OCI-LY3 (cell line): ENCODE data around the gene MPZL1.

Experiments used
- H2AFZ ChIP-seq: fragments of 200-600, 300-600 bp; shearing (Covaris generic); 2 replicates; pipeline ENCODE4 v1.6.0; 2014; ENCODE audit warnings: antibody characterized with exemption, low read depth, low read length
- H3K27ac ChIP-seq: fragments of 200-600, 300-600 bp; sonication (generic); 2 replicates; pipeline ENCODE4 v1.5.1; 2014; ENCODE audit warnings: mild to moderate bottlenecking, low read length, moderate library complexity, mixed read lengths
- H3K27me3 ChIP-seq: fragments of 200-600, 300-600 bp; sonication (generic); 2 replicates; pipeline ENCODE4 v1.6.1; 2014; ENCODE audit warnings: low read depth, low read length, mixed read lengths
- H3K36me3 ChIP-seq: fragments of 200-600, 300-600 bp; sonication (generic); replicated peaks from 2 replicates; pipeline ENCODE3; 2014; ENCODE audit warnings: low read depth, low read length, mixed read lengths
- H3K4me1 ChIP-seq: fragments of 300-600, 200-600 bp; sonication (generic); 2 replicates; pipeline ENCODE4 v1.6.1; 2014; ENCODE audit warnings: low read length, mixed read lengths
- H3K4me2 ChIP-seq: fragments of 200-600, 300-600 bp; sonication (generic); 2 replicates; pipeline ENCODE4 v1.6.1; 2014; ENCODE audit warnings: low read length, mixed read lengths
- H3K4me3 ChIP-seq: fragments of 300-600, 200-600 bp; sonication (generic); 2 replicates; pipeline ENCODE4 v1.5.1; 2014; ENCODE audit warnings: antibody characterized with exemption, mild to moderate bottlenecking, low read length, moderate library complexity
- H3K79me2 ChIP-seq: fragments of 300-600, 200-600 bp; shearing (Covaris generic); 2 replicates; pipeline ENCODE4 v1.6.1; 2014; ENCODE audit warnings: mild to moderate bottlenecking, low read length, mixed read lengths
- H3K9ac ChIP-seq: fragments of 300-600, 200-600 bp; shearing (Covaris generic); 2 replicates; pipeline ENCODE4 v1.6.0; 2014; ENCODE audit warnings: mild to moderate bottlenecking, low read length, moderate library complexity
- H3K9me3 ChIP-seq: fragments of 200-600, 300-600 bp; shearing (Covaris generic); 2 replicates; pipeline ENCODE4 v1.6.1; 2014; ENCODE audit warnings: low read length, mixed read lengths; ENCODE audit not compliant: insufficient read depth
- H4K20me1 ChIP-seq: fragments of 200-600, 300-600 bp; sonication (generic); 2 replicates; pipeline ENCODE4 v1.6.1; 2016; ENCODE audit warnings: low read length, mixed read lengths; ENCODE audit not compliant: insufficient read depth
- CTCF ChIP-seq: fragments of 200-600, 300-600 bp; sonication (generic); IDR thresholded peaks from 2 replicates; pipeline ENCODE4 v1.5.1; 2014; ENCODE audit warnings: antibody characterized with exemption, low read length, low read depth
- EZH2phosphoT487 ChIP-seq: fragments of 200-600 bp; shearing (Covaris generic); IDR thresholded peaks from 2 replicates; pipeline ENCODE4 v1.6.1; 2018; ENCODE audit warnings: antibody characterized with exemption, mixed run types, low read depth

The MPZL1 gene

GRCh38 chr1:167762061-167762746 is 40.4 kb downstream of the MPZL1 start:
- Histone ChIP-seq H3K4me2 (no peak overlapping the region), H3K27ac (no peak overlapping the region), H3K4me3 (no peak overlapping the region), H3K36me3 (peaks cover 9% of the 10 kb centered on the region), H2AFZ (no peak overlapping the region), H3K4me1 (no peaks in the 10 kb centered on the region), H4K20me1 (peaks cover 23% of the 10 kb centered on the region; the same call in 1 of the 2 replicates), H3K9me3 (no peaks in the 10 kb centered on the region), H3K9ac (no peak overlapping the region), H3K27me3 (no peaks in the 10 kb centered on the region), H3K79me2 (peaks cover 49% of the 10 kb centered on the region)
- TF ChIP-seq EZH2phosphoT487: no peak
- no peak for TF ChIP-seq CTCF

GRCh38 chr1:167763525-167764220 is 41.9 kb downstream of the MPZL1 start:
- Histone ChIP-seq H3K9ac (no peak overlapping the region), H3K4me3 (no peak overlapping the region), H2AFZ (no peak overlapping the region), H3K9me3 (no peaks in the 10 kb centered on the region), H3K27ac (no peak overlapping the region), H3K4me1 (no peaks in the 10 kb centered on the region), H3K4me2 (no peak overlapping the region), H3K36me3 (peaks cover 21% of the 10 kb centered on the region), H4K20me1 (peaks cover 19% of the 10 kb centered on the region; the same call in 1 of the 2 replicates), H3K27me3 (no peaks in the 10 kb centered on the region), H3K79me2 (peaks cover 38% of the 10 kb centered on the region)
- TF ChIP-seq EZH2phosphoT487 (no peak), CTCF (no peak)

DNA sequence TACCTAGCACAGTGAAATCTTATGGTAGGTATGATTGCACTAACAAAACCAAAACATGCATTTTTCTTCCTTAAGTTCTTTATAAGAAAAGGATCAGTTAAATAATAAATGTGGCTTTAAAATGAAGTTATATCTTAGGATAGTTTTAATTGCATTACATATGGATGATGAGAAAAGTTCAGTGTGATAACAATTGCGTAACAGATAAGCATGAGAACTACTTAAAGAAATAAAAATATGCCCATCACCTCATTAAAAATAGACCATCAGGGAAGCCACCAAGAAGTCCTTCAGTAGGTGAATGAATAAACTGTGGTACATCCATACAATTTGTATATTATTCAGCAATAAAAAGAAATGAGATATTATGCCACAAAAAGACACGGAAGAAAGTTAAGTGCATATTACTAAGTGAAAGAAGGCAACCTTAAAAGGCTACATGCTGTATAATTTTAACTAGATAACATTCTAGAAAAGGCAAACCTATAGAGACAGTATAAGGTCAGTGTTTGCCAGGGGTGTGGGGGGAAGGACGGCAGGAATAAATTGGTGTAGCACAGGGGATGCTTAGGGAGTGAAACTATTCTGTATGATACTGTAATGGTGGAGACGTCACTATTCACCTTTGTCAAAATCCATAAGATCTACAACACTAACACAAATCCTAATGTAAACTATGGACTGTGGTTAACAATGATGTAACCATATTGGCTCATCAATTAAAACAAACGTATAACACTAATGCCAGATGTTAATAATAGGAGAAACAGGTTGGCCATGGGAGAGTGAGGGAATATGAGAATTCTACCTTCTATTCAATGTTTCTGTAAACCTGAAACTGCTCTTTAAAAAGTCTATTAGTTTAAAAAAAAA is 42.9 kb downstream of the MPZL1 start:
- Histone ChIP-seq H3K9ac (no peak overlapping the region), H2AFZ (no peak overlapping the region), H3K4me1 (no peaks in the 10 kb centered on the region), H3K27ac (no peak overlapping the region), H3K4me2 (no peak overlapping the region), H3K4me3 (no peak overlapping the region), H3K9me3 (no peaks in the 10 kb centered on the region), H3K79me2 (peaks cover 28% of the 10 kb centered on the region), H3K36me3 (peaks cover 28% of the 10 kb centered on the region), H3K27me3 (no peaks in the 10 kb centered on the region), H4K20me1 (peaks cover 12% of the 10 kb centered on the region; the same call in 1 of the 2 replicates)
- no peak for TF ChIP-seq EZH2phosphoT487
- TF ChIP-seq CTCF: no peak
